H9 (cell line): ENCODE results near the gene TTC23L. TPM values are rescaled to one million over a fixed set of nuclear protein-coding genes. Genes with fewer than 3 reads are reported as not detected.
A peak's percentile ranks its signal among the peaks of the same experiment; 100 is the strongest.

ENCODE experiments used
- DNase-seq: peaks from one replicate; pipeline ENCODE4 v3.0.0-alpha.2; 2017
- H2AFZ ChIP-seq: one replicate; pipeline ENCODE4 v1.6.1; 2013; ENCODE audit warnings: mild to moderate bottlenecking, low read length, control low read depth, moderate library complexity
- H2AK5ac ChIP-seq: 2 replicates; pipeline ENCODE4 v1.6.1; 2013; ENCODE audit warnings: low read length, control low read depth, mixed read lengths; ENCODE audit not compliant: insufficient read length
- H2BK120ac ChIP-seq: one replicate; pipeline ENCODE4 v1.6.1; 2013; ENCODE audit warnings: low read depth, mild to moderate bottlenecking, low read length, control low read depth, inconsistent platforms; ENCODE audit not compliant: poor library complexity, severe bottlenecking
- H2BK12ac ChIP-seq: 2 replicates; pipeline ENCODE4 v1.6.1; 2013; ENCODE audit warnings: low read length, control low read depth, mixed read lengths, low read depth; ENCODE audit not compliant: insufficient read length
- H2BK15ac ChIP-seq: 2 replicates; pipeline ENCODE4 v1.6.1; 2013; ENCODE audit warnings: low read depth, low read length, control low read depth
- H2BK20ac ChIP-seq: one replicate; pipeline ENCODE4 v1.6.1; 2013; ENCODE audit warnings: low read depth, mild to moderate bottlenecking, low read length, control low read depth, inconsistent platforms; ENCODE audit not compliant: poor library complexity, severe bottlenecking
- H2BK5ac ChIP-seq: 2 replicates; pipeline ENCODE4 v1.6.1; 2013; ENCODE audit warnings: low read length, control low read depth, mixed read lengths; ENCODE audit not compliant: insufficient read length
- H3K14ac ChIP-seq: 2 replicates; pipeline ENCODE4 v1.6.1; 2013; ENCODE audit warnings: low read length, control low read depth; ENCODE audit not compliant: insufficient read depth
- H3K18ac ChIP-seq: 2 replicates; pipeline ENCODE4 v1.6.1; 2013; ENCODE audit warnings: low read depth, mild to moderate bottlenecking, mixed read lengths, low read length, control low read depth; ENCODE audit not compliant: insufficient read length
- H3K23ac ChIP-seq: 2 replicates; pipeline ENCODE4 v1.6.1; 2013; ENCODE audit warnings: low read length, control low read depth, mixed read lengths, low read depth; ENCODE audit not compliant: insufficient read length
- H3K23me2 ChIP-seq: 2 replicates; pipeline ENCODE4 v1.6.1; 2013; ENCODE audit warnings: low read depth, mild to moderate bottlenecking, mixed read lengths, low read length, control low read depth; ENCODE audit not compliant: insufficient read length, poor library complexity, severe bottlenecking
- H3K27ac ChIP-seq: 2 replicates; pipeline ENCODE4 v1.5.1; 2013; ENCODE audit warnings: low read length, control low read depth, mixed read lengths, low read depth; ENCODE audit not compliant: insufficient read length
- H3K27me3 ChIP-seq: 2 replicates; pipeline ENCODE4 v1.6.1; 2013; ENCODE audit warnings: low read length, control low read depth, inconsistent platforms; ENCODE audit not compliant: insufficient read depth
- H3K4ac ChIP-seq: 2 replicates; pipeline ENCODE4 v1.6.1; 2013; ENCODE audit warnings: low read depth, mild to moderate bottlenecking, control low read depth, inconsistent platforms, low read length, moderate library complexity
- H3K4me1 ChIP-seq: 2 replicates; pipeline ENCODE4 v1.6.1; 2013; ENCODE audit warnings: low read length, control low read depth, inconsistent platforms; ENCODE audit not compliant: insufficient read depth
- H3K4me2 ChIP-seq: 2 replicates; pipeline ENCODE4 v1.6.1; 2013; ENCODE audit warnings: low read length, control low read depth, mixed read lengths; ENCODE audit not compliant: insufficient read length, insufficient read depth
- H3K56ac ChIP-seq: 2 replicates; pipeline ENCODE4 v1.6.1; 2013; ENCODE audit warnings: low read depth, mild to moderate bottlenecking, mixed read lengths, low read length, control low read depth; ENCODE audit not compliant: insufficient read length
- H3K79me1 ChIP-seq: 2 replicates; pipeline ENCODE4 v1.6.1; 2013; ENCODE audit warnings: low read depth, mild to moderate bottlenecking, moderate library complexity, low read length, control low read depth, inconsistent platforms; ENCODE audit not compliant: insufficient read depth, poor library complexity, severe bottlenecking
- H3K79me2 ChIP-seq: 2 replicates; pipeline ENCODE4 v1.6.1; 2013; ENCODE audit warnings: low read length, control low read depth, inconsistent platforms; ENCODE audit not compliant: insufficient read depth
- H3K9ac ChIP-seq: 2 replicates; pipeline ENCODE4 v1.6.1; 2013; ENCODE audit warnings: low read length, control low read depth, mixed read lengths; ENCODE audit not compliant: insufficient read length; ENCODE audit errors: extremely low read depth
- H3K9me3 ChIP-seq: one replicate; pipeline ENCODE4 v1.6.1; 2013; ENCODE audit warnings: low read depth, low read length, inconsistent platforms; ENCODE audit not compliant: control insufficient read depth
- H3T11ph ChIP-seq: one replicate; pipeline ENCODE4 v1.6.1; 2013; ENCODE audit warnings: mild to moderate bottlenecking, low read length, control low read depth, inconsistent platforms
- H4K20me1 ChIP-seq: one replicate; pipeline ENCODE4 v1.6.1; 2013; ENCODE audit not compliant: control insufficient read depth, insufficient read length, insufficient read depth
- H4K5ac ChIP-seq: 2 replicates; pipeline ENCODE4 v1.6.1; 2013; ENCODE audit warnings: low read depth, mild to moderate bottlenecking, mixed read lengths, low read length, control low read depth; ENCODE audit not compliant: insufficient read length
- H4K8ac ChIP-seq: replicated peaks from 2 replicates; pipeline ENCODE4 v1.6.1; 2013; ENCODE audit warnings: low read length, control low read depth, mixed read lengths, low read depth; ENCODE audit not compliant: insufficient read length
- H4K91ac ChIP-seq: 2 replicates; pipeline ENCODE4 v1.6.1; 2013; ENCODE audit warnings: low read depth, mild to moderate bottlenecking, moderate library complexity, mixed read lengths, low read length, control low read depth; ENCODE audit not compliant: insufficient read length
- H3K27ac Mint-ChIP-seq, 3 experiments: 2 replicates in 2 of 3; 3 replicates in 1 of 3; pipeline ENCODE4 v1.8.0; 2020 to 2021; ENCODE audit warnings: mixed read lengths in 3 of 3, mild to moderate bottlenecking in 1 of 3, moderate library complexity in 1 of 3
- H3K27me3 Mint-ChIP-seq: 2 replicates; pipeline ENCODE4 v1.8.0; 2021; ENCODE audit warnings: low read depth, mild to moderate bottlenecking, moderate library complexity, mixed read lengths
- H3K36me3 Mint-ChIP-seq, 3 experiments: 2 replicates in 2 of 3; 3 replicates in 1 of 3; pipeline ENCODE4 v1.8.0; 2020 to 2021; ENCODE audit warnings: low read depth in 3 of 3, mixed read lengths in 3 of 3; ENCODE audit not compliant: insufficient read depth in 1 of 3
- H3K4me1 Mint-ChIP-seq, 2 experiments: 2 replicates each; pipeline ENCODE4 v1.8.0; 2020; ENCODE audit warnings: mixed read lengths in 2 of 2
- H3K4me3 Mint-ChIP-seq, 2 experiments: 2 replicates in 1 of 2; 3 replicates in 1 of 2; pipeline ENCODE4 v1.8.0; 2020 to 2021; ENCODE audit warnings: mild to moderate bottlenecking in 2 of 2, mixed read lengths in 2 of 2, moderate library complexity in 1 of 2
- H3K9me3 Mint-ChIP-seq, 2 experiments: 2 replicates in 1 of 2; 3 replicates in 1 of 2; pipeline ENCODE4 v1.8.0; 2020; ENCODE audit warnings: mild to moderate bottlenecking in 2 of 2, mixed read lengths in 2 of 2, moderate library complexity in 1 of 2
- CTCF ChIP-seq: fragments of 200-600 bp; sonication (generic); conservative IDR thresholded peaks from 3 replicates; pipeline ENCODE4 v1.8.0; 2021; ENCODE audit warnings: antibody characterized with exemption, mild to moderate bottlenecking
- WGBS: extraction: QIAGEN DNeasy Blood & Tissue Kit; methylation state at CpG from one replicate; pipeline ENCODE4 v1.1.7; 2013; ENCODE audit warnings: missing lambda C conversion rate, low lambda C conversion rate, mixed read lengths; ENCODE audit not compliant: insufficient read length; ENCODE audit errors: extremely low coverage; 5-methylcytosine and 5-hydroxymethylcytosine counted together
- total RNA-seq: library from RNA; stranded (reverse); gene quantifications from 2 replicates; pipeline ENCODE4 v1.2.1, GENCODE V29; 2021

Gene TTC23L
- total RNA-seq, 1 experiment from 2014 or later = 0.96 TPM

- Histone ChIP-seq H3K79me1 (no peaks in the 10 kb centered on the region), H3T11ph (no peak overlapping the region), H3K9ac (peak overlapping the region; percentile 90), H2BK120ac (no peak overlapping the region), H4K91ac (no peak overlapping the region), H2BK12ac (no peak overlapping the region), H3K27ac (peak overlapping the region; percentile 2), H2BK15ac (no peak overlapping the region), H3K4ac (no peak overlapping the region), H3K18ac (no peak overlapping the region), H3K14ac (no peak overlapping the region; the same call in 1 of the 2 replicates), H2BK5ac (no peak overlapping the region), H2AFZ (peak overlapping the region; percentile 6), H3K56ac (no peak overlapping the region), H2BK20ac (no peak overlapping the region), H3K23me2 (peaks cover 5% of the 10 kb centered on the region), H3K79me2 (peaks cover 30% of the 10 kb centered on the region), H2AK5ac (no peak overlapping the region), H4K5ac (no peak overlapping the region), H4K8ac (no peak overlapping the region), H3K23ac (no peak overlapping the region), H3K4me2 (peak overlapping the region; percentile 95), H4K20me1 (no peaks in the 10 kb centered on the region), H3K27me3 (no peaks in the 10 kb centered on the region), H3K9me3 (no peaks in the 10 kb centered on the region), H3K4me1 (no peaks in the 10 kb centered on the region)
- no peaks in the 10 kb centered on the region for H3K27me3 Mint-ChIP-seq
- no peak for TF ChIP-seq CTCF
- peaks cover 21 to 25% of the 10 kb centered on the region in 2 experiments for H3K4me1 Mint-ChIP-seq
- peak; percentile 42 for DNase-seq
- no peaks in the 10 kb centered on the region for H3K9me3 Mint-ChIP-seq
- H3K4me3 Mint-ChIP-seq = no peak overlapping the region
- WGBS = no CpG with 5 or more reads among the region's 20 CpGs
- H3K36me3 Mint-ChIP-seq = peaks cover 31 to 57% (median 48%) of the 10 kb centered on the region in 3 experiments; a peak in 6 of 7 replicates
- no peak overlapping the region; a peak in 2 of 7 replicates for H3K27ac Mint-ChIP-seq
These were observed 75.7 kb downstream of the TTC23L start for GRCh38 chr5:34914671-34915138.
